SKM-1 treated with dmso at 0.1 percent for 144 hours (cell line): Measurements from ENCODE around the gene EMCN.
"Not testable (repeated sequence)": the region's sequence is repeated elsewhere in the genome, so short reads cannot be mapped to it uniquely, and the experiment has no call there.

Experiments
- DNase-seq: peaks from one replicate; lab custom pipeline; 2025; ENCODE audit not compliant: unreplicated experiment; lab: John Stamatoyannopoulos, UW

The EMCN gene

GRCh38 chr4:100517864-100518341 is at the start of gene EMCN:
Gene EMCN, minus strand, starts transcription at chr4:100518022. Its CDS starts 108 bp downstream, at chr4:100517914.
- DNase-seq: no peak

- no peak for DNase-seq
Observed at GRCh38 chr4:100566396-100566795, 48.6 kb upstream of the EMCN start.

- DNase-seq: no peak
Observed at GRCh38 chr4:100557306-100557705, 39.5 kb upstream of the EMCN start.

GRCh38 chr4:100555611-100556337 is 38.0 kb upstream of the EMCN start:
- DNase-seq: no peak

- DNase-seq: no peak
Observed at GRCh38 chr4:100548200-100548560, 30.4 kb upstream of the EMCN start.

GRCh38 chr4:100547541-100548199 is 29.8 kb upstream of the EMCN start:
- no peak for DNase-seq

GRCh38 chr4:100545427-100545826 is 27.6 kb upstream of the EMCN start:
- no peak for DNase-seq

- DNase-seq: no peak
Observed at GRCh38 chr4:100540131-100540530, 22.3 kb upstream of the EMCN start.

GRCh38 chr4:100539706-100540105 is 21.9 kb upstream of the EMCN start:
- peak; percentile 84 for DNase-seq

GRCh38 chr4:100533741-100534140 is 15.9 kb upstream of the EMCN start:
- DNase-seq: no peak

- not testable (repeated sequence) for DNase-seq
Observed at GRCh38 chr4:100530161-100530560, 12.3 kb upstream of the EMCN start.

GRCh38 chr4:100525686-100526085 is 7.9 kb upstream of the EMCN start:
- no peak for DNase-seq

GRCh38 chr4:100519205-100519604 is 1.4 kb upstream of the EMCN start:
- no peak for DNase-seq

GRCh38 chr4:100516225-100516624 is 1.6 kb downstream of the EMCN start:
- no peak for DNase-seq

- DNase-seq: no peak
Observed at GRCh38 chr4:100511896-100512295, 5.9 kb downstream of the EMCN start.

- DNase-seq: peak; percentile 47
Observed at GRCh38 chr4:100510551-100510950, 7.3 kb downstream of the EMCN start.

- DNase-seq: no peak
Observed at GRCh38 chr4:100509386-100509785, 8.4 kb downstream of the EMCN start.

- DNase-seq: no peak
Observed at GRCh38 chr4:100508691-100509090, 9.1 kb downstream of the EMCN start.

- no peak for DNase-seq
Observed at GRCh38 chr4:100504086-100504874, 13.5 kb downstream of the EMCN start.

GRCh38 chr4:100497791-100498190 is 20.0 kb downstream of the EMCN start:
- DNase-seq: no peak

GRCh38 chr4:100495074-100495473 is 22.7 kb downstream of the EMCN start:
- DNase-seq: no peak

GRCh38 chr4:100494166-100494565 is 23.7 kb downstream of the EMCN start:
- no peak for DNase-seq
